Purkinje cell (primary cell): ENCODE data around the gene EMSY. TPM values are rescaled to one million over a fixed set of nuclear protein-coding genes. Genes with fewer than 3 reads are reported as not detected.

Experiments used
- polyA plus RNA-seq: library from polyadenylated mRNA; unstranded; fragments of >200 nt; fragmentation: Nextera tagmentation; gene quantifications from 2 replicates; pipeline ENCODE4 v1.2.1, GENCODE V29; 2014

The EMSY gene, protein sequence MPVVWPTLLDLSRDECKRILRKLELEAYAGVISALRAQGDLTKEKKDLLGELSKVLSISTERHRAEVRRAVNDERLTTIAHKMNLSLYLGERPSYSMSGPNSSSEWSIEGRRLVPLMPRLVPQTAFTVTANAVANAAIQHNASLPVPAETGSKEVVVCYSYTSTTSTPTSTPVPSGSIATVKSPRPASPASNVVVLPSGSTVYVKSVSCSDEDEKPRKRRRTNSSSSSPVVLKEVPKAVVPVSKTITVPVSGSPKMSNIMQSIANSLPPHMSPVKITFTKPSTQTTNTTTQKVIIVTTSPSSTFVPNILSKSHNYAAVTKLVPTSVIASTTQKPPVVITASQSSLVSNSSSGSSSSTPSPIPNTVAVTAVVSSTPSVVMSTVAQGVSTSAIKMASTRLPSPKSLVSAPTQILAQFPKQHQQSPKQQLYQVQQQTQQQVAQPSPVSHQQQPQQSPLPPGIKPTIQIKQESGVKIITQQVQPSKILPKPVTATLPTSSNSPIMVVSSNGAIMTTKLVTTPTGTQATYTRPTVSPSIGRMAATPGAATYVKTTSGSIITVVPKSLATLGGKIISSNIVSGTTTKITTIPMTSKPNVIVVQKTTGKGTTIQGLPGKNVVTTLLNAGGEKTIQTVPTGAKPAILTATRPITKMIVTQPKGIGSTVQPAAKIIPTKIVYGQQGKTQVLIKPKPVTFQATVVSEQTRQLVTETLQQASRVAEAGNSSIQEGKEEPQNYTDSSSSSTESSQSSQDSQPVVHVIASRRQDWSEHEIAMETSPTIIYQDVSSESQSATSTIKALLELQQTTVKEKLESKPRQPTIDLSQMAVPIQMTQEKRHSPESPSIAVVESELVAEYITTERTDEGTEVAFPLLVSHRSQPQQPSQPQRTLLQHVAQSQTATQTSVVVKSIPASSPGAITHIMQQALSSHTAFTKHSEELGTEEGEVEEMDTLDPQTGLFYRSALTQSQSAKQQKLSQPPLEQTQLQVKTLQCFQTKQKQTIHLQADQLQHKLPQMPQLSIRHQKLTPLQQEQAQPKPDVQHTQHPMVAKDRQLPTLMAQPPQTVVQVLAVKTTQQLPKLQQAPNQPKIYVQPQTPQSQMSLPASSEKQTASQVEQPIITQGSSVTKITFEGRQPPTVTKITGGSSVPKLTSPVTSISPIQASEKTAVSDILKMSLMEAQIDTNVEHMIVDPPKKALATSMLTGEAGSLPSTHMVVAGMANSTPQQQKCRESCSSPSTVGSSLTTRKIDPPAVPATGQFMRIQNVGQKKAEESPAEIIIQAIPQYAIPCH (N-terminal part only)
- polyA plus RNA-seq = 19.4 and 20.5 TPM in 2 replicates

DNA sequence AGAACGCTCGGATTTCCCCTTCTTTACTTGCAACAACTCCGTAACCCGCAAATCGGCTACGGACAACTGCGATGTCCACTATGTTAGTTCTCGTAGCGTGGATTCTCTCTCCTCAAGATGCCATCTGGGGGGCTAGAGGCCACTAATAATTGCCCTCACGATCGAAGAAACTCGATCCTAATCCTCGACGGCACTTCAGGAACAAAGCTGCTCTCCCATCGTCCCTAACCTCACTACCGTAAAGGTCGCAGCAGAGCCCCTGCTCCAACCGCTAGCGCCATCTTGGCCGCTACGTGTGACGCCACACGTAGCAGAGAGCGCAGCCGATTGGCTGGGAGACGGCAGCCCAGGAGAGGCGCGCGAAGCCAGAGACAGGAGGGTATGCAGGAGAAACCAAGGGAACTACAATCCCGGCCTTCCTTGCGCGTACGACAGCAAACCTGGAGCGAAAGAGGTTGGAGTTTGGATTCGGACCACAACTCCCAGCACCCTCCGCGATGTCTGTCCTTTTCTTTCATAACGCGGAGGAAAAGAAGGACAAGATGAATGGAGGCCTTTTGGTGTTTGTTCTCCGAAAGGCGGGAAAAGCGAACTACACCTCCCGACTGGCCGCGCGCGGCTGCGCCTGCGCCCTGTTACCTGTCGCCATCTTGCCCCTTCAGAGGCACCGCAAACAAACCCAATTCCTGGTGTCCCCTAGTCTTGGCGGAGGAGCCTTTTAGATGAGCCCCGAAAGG lies at the start of gene EMSY:
Gene EMSY (plus strand): TSS at position 635 of the 737 bp plus-strand sequence. CDS start 1,921 bp downstream, outside the sequence.

Other genes starting within 250 kb of the EMSY start
- gene WNT11, start 238.5 kb upstream of the EMSY start, polyA plus RNA-seq = 10.8 and 14.9 TPM in 2 replicates
- gene THAP12, start 63.9 kb upstream of the EMSY start, polyA plus RNA-seq = 34.4 and 51.0 TPM in 2 replicates
- gene GVQW3, start 63.7 kb upstream of the EMSY start, polyA plus RNA-seq = 0.80 and 3.0 TPM in 2 replicates
- 2.6 TPM in 1 of 2 replicates, not detected in the other for gene LRRC32, start 225.7 kb downstream of the EMSY start, polyA plus RNA-seq